Neural crest cell (in vitro differentiated cells): ENCODE results near the gene TMEM161A. TPM values are rescaled to one million over a fixed set of nuclear protein-coding genes. Genes with fewer than 3 reads are reported as not detected.

Experiments
- DNase-seq: peaks from one replicate; pipeline ENCODE4 v3.0.0; 2021; ENCODE audit warnings: low read depth, mixed read lengths, low spot score
- H3K27ac Mint-ChIP-seq: one replicate; pipeline ENCODE4 v1.8.0; 2021; ENCODE audit warnings: mild to moderate bottlenecking, mixed read lengths; ENCODE audit not compliant: unreplicated experiment
- H3K27me3 Mint-ChIP-seq: 2 replicates; pipeline ENCODE4 v1.8.0; 2021; ENCODE audit warnings: low read depth, mild to moderate bottlenecking, mixed read lengths
- H3K36me3 Mint-ChIP-seq: 2 replicates; pipeline ENCODE4 v1.8.0; 2021; ENCODE audit warnings: low read depth, mild to moderate bottlenecking, mixed read lengths
- H3K4me1 Mint-ChIP-seq: 2 replicates; pipeline ENCODE4 v1.8.0; 2021; ENCODE audit warnings: mixed read lengths
- H3K4me3 Mint-ChIP-seq: one replicate; pipeline ENCODE4 v1.8.0; 2021; ENCODE audit warnings: mild to moderate bottlenecking, mixed read lengths
- H3K9me3 Mint-ChIP-seq: 2 replicates; pipeline ENCODE4 v1.8.0; 2021; ENCODE audit warnings: mixed read lengths
- total RNA-seq: library from RNA; stranded (reverse); gene quantifications from 2 replicates; pipeline ENCODE4 v1.2.1, GENCODE V29; 2021
- TF ChIP-seq, protein P1 (sequence below): fragments of 200-600 bp; sonication (generic); conservative IDR thresholded peaks from 2 replicates; pipeline ENCODE4 v1.5.0; 2021; ENCODE audit warnings: antibody characterized with exemption, mild to moderate bottlenecking

The TMEM161A gene
- total RNA-seq, 1 donor from 2014 or later: 44.8 TPM

DNA sequence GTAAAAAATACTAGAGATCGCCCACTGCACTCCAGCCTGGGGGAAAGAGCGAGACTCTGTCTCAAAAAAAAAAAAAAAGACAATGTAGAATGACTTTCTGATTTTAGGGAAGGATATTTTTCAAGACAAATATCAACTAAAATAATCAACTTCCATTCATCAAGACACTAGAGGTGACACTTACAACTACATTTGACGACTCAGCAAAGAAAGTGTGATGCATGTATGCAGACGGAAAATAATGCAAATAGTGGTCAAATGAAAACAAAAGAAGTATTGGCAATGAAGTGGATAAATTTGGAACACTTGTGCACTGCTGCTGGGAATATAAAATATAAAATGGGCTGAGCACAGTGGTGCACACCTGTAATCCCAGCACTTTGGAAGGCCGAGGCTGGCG, 12.2 kb downstream of the TMEM161A start:
- H3K4me3 Mint-ChIP-seq: no peak overlapping the region
- H3K27ac Mint-ChIP-seq: no peak overlapping the region
- DNase-seq: no peak
- TF ChIP-seq, protein P1, sequence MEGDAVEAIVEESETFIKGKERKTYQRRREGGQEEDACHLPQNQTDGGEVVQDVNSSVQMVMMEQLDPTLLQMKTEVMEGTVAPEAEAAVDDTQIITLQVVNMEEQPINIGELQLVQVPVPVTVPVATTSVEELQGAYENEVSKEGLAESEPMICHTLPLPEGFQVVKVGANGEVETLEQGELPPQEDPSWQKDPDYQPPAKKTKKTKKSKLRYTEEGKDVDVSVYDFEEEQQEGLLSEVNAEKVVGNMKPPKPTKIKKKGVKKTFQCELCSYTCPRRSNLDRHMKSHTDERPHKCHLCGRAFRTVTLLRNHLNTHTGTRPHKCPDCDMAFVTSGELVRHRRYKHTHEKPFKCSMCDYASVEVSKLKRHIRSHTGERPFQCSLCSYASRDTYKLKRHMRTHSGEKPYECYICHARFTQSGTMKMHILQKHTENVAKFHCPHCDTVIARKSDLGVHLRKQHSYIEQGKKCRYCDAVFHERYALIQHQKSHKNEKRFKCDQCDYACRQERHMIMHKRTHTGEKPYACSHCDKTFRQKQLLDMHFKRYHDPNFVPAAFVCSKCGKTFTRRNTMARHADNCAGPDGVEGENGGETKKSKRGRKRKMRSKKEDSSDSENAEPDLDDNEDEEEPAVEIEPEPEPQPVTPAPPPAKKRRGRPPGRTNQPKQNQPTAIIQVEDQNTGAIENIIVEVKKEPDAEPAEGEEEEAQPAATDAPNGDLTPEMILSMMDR: no peak
- H3K4me1 Mint-ChIP-seq: no peaks in the 10 kb centered on the region
- peaks cover 23% of the 10 kb centered on the region for H3K36me3 Mint-ChIP-seq
- H3K27me3 Mint-ChIP-seq: no peaks in the 10 kb centered on the region
- peaks cover 11% of the 10 kb centered on the region for H3K9me3 Mint-ChIP-seq

DNA sequence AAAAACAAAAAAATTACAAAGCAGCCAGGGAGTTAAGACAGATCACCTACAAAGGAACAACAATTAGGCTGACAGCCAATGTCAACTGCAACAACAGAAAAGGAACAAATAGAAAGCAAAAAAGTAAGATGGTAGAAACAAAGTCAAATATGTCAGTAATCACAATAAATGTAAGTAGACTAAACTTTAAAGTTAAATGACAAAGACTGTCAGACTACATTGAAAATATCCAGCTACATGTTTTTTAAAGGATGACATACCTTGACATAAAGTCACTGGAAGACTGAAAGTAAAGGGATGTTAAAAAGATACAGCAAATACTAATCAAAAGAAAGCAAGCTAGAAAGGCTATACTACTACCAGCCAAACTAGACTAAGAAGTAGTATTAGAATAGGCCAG, 14.9 kb downstream of the TMEM161A start:
- Mint-ChIP-seq H3K27me3 (no peaks in the 10 kb centered on the region), H3K4me1 (no peaks in the 10 kb centered on the region)
- no peak for DNase-seq

DNA sequence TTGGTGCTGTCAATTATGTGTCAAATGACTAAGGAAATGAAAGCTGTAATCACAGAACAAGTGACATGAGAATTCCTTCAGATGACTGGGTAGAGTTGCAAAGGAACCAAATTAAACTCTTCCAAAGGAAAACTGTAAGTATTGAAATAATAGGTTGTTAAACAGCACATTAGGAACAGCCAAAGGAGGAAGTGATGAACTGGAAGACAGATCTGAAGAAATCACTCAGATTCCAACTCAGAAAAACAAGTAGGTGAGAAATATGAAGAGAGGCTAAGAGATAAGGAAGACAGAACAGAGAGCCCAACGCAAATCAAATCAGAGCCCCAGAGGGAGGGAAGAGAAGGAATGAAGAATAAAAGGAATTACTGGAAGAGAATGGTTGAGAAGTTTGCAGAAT, 15.4 kb downstream of the TMEM161A start:
- no peak overlapping the region for H3K4me3 Mint-ChIP-seq
- TF ChIP-seq, protein P1: no peak
- H3K9me3 Mint-ChIP-seq: peaks cover 10% of the 10 kb centered on the region
- DNase-seq: no peak
- no peaks in the 10 kb centered on the region for H3K27me3 Mint-ChIP-seq
- H3K4me1 Mint-ChIP-seq: no peaks in the 10 kb centered on the region
- H3K27ac Mint-ChIP-seq: no peak overlapping the region
- H3K36me3 Mint-ChIP-seq: peaks cover 21% of the 10 kb centered on the region

More for the DNA sequence above, 14.9 kb downstream of the TMEM161A start:
- Mint-ChIP-seq H3K9me3 (peaks cover 11% of the 10 kb centered on the region), H3K36me3 (peaks cover 23% of the 10 kb centered on the region), H3K4me3 (no peak overlapping the region), H3K27ac (no peak overlapping the region)
- TF ChIP-seq, protein P1: no peak

DNA sequence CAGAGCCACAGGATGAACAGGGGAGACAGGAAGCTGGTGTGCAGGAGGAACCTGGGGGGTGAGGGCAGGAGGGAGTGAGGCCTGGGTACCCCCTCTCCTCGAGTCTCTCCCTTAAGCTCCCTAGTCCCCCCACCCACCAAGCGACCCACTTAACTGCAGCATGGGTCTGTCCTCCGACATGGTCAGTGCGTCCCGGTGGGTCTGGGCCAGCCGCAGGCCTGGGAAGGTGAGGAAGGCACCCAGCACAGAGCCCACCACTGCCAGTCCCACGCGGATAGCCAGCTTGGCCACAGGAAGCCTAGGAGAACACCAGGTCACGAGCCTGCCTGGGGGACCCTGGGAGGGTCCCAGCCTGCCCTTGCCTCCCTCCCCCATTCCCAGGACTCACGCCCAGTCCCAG, 16.9 kb downstream of the TMEM161A start:
- H3K9me3 Mint-ChIP-seq: peaks cover 8% of the 10 kb centered on the region
- DNase-seq: no peak
- H3K4me1 Mint-ChIP-seq: no peaks in the 10 kb centered on the region
- H3K4me3 Mint-ChIP-seq: no peak overlapping the region
- TF ChIP-seq, protein P1: no peak
- no peak overlapping the region for H3K27ac Mint-ChIP-seq
- H3K36me3 Mint-ChIP-seq: peaks cover 20% of the 10 kb centered on the region
- H3K27me3 Mint-ChIP-seq: no peaks in the 10 kb centered on the region

DNA sequence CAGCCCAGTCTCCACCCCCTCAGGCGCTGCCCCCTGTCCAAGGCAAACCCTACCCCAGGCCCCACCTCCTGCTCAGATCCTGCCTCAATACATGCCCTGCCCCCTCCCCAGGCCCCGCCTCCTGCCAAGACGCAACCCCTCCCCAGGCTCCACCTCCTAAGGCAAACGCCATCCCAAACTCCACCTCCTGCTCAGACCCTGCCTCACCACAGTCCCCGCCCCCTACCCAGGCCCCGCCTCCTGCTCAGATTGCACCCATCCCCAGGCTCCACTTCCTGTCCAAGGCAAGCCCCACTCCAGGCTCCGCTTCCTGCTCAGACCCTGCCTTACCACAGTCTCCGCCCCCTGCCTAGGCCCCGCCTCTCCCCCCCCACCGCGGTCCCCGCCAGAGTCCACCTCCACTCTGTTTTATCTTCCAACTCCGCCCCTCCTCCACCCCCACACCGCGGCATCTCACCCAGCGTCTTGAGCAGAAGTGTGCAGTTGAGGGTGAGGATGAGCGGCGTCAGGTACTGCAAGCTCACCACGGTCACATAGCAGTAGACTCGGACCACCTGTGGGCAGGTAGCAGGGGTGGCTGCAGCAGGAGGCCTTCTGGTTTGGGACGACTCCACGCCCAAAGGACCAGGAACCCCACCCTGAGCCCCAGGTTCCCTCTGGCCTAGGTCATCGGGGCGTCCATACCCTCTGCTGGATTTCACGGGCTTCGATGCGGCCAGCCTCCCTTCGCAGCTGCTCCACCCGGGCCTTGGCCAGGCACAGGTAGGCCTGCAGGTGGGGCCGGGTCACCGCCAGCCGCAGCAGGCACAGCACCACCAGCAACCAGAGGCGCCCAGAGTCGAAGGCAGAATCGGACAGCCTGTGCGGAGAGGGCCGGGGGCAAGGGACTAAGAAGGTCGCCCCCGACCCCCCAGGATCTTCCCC, 17.7 kb downstream of the TMEM161A start:
- Mint-ChIP-seq H3K4me3 (no peak overlapping the region), H3K4me1 (no peaks in the 10 kb centered on the region), H3K36me3 (peaks cover 20% of the 10 kb centered on the region), H3K9me3 (peaks cover 8% of the 10 kb centered on the region), H3K27me3 (no peaks in the 10 kb centered on the region), H3K27ac (no peak overlapping the region)
- peak; percentile 79 for DNase-seq
- TF ChIP-seq, protein P1: no peak
